Measurements from ENCODE around the gene WRAP73.

Gene WRAP73

GRCh38 chr1:3641816-3642215, 8.1 kb downstream of the WRAP73 start:
- Histone ChIP-seq H2AFZ (ENCODE audit: low read length) (no peak overlapping the region), H3K27ac (ENCODE audit: low read depth, low read length, poor library complexity, severe bottlenecking) (no peak overlapping the region), H3K4me2 (ENCODE audit: low read length) (no peak overlapping the region), H3K4me3 (ENCODE audit: low read depth, low read length, poor library complexity, severe bottlenecking) (no peak overlapping the region), H3K4me1 (ENCODE audit: insufficient read depth, low read length, severe bottlenecking) (no peaks in the 10 kb centered on the region), H3K9me2 (ENCODE audit: low read depth, low read length) (no peaks in the 10 kb centered on the region), H3K27me3 (ENCODE audit: insufficient read depth, low read length) (no peaks in the 10 kb centered on the region), H3K36me3 (ENCODE audit: insufficient read depth, low read length) (peaks cover 33% of the 10 kb centered on the region; the same call in 1 of the 2 replicates), H3F3A (ENCODE audit: insufficient read depth, low read length) (no peaks in the 10 kb centered on the region), H4K20me1 (ENCODE audit: insufficient read depth, low read length) (no peaks in the 10 kb centered on the region), H3K9me3 (ENCODE audit: low read length) (no peaks in the 10 kb centered on the region), H3K79me2 (ENCODE audit: insufficient read depth, low read length) (no peaks in the 10 kb centered on the region), H3K9ac (ENCODE audit: low read length) (no peak overlapping the region)
- TF ChIP-seq, protein P1, sequence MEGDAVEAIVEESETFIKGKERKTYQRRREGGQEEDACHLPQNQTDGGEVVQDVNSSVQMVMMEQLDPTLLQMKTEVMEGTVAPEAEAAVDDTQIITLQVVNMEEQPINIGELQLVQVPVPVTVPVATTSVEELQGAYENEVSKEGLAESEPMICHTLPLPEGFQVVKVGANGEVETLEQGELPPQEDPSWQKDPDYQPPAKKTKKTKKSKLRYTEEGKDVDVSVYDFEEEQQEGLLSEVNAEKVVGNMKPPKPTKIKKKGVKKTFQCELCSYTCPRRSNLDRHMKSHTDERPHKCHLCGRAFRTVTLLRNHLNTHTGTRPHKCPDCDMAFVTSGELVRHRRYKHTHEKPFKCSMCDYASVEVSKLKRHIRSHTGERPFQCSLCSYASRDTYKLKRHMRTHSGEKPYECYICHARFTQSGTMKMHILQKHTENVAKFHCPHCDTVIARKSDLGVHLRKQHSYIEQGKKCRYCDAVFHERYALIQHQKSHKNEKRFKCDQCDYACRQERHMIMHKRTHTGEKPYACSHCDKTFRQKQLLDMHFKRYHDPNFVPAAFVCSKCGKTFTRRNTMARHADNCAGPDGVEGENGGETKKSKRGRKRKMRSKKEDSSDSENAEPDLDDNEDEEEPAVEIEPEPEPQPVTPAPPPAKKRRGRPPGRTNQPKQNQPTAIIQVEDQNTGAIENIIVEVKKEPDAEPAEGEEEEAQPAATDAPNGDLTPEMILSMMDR (IDR thresholded peaks at IDR 0.05; ENCODE audit: low read length): no peak
- TF ChIP-seq EZH2 (IDR thresholded peaks at IDR 0.05; ENCODE audit: borderline replicate concordance, low read length): no peak

DNA sequence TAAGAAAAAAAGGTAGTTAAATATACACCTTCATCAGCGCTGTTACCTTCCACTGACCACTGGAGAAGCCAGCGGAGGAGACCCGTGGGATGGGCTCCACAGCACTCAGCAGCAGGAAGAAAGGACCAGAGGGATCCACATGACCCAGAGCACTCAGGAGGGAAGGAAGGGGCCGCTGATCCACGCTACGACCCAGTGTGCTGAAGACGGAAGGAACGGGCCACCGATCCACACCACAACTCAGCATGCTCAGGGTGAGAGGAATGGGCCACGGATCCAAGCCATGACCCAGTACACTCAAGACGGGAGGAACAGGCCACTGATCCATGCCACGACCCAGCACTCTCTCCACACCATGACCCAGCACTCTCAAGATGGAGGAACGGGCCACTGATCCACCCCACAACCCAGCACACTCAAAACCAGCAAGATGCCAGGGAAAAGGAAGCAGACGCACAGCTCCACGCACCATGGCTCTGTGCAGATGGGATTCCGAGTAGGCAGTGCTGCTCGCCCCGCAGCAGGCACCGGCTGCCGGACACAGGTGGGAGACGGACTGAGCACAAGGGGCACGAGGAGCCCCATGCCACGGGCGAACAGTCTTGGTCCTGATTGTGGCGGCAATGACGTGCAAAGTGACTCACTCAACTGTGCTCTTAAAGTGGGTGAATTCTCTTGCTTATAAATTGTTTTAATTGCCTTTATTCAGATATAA, 8.7 kb downstream of the WRAP73 start:
- no peak overlapping the region for H2AFZ ChIP-seq (ENCODE audit: low read length)
- no peak for TF ChIP-seq EZH2 (IDR thresholded peaks at IDR 0.05; ENCODE audit: borderline replicate concordance, low read length)
- TF ChIP-seq, protein P1 (IDR thresholded peaks at IDR 0.05; ENCODE audit: low read length): no peak
- H3K9me2 ChIP-seq (ENCODE audit: low read depth, low read length): no peaks in the 10 kb centered on the region
- H3K9me3 ChIP-seq (ENCODE audit: low read length): no peaks in the 10 kb centered on the region
- H3K4me3 ChIP-seq (ENCODE audit: low read depth, low read length, poor library complexity, severe bottlenecking): no peak overlapping the region
- peaks cover 34% of the 10 kb centered on the region for H3K36me3 ChIP-seq (ENCODE audit: insufficient read depth, low read length)
- no peaks in the 10 kb centered on the region for H4K20me1 ChIP-seq (ENCODE audit: insufficient read depth, low read length)
- H3K4me1 ChIP-seq (ENCODE audit: insufficient read depth, low read length, severe bottlenecking): no peaks in the 10 kb centered on the region
- H3K4me2 ChIP-seq (ENCODE audit: low read length): no peak overlapping the region
- H3F3A ChIP-seq (ENCODE audit: insufficient read depth, low read length): no peaks in the 10 kb centered on the region
- no peaks in the 10 kb centered on the region for H3K79me2 ChIP-seq (ENCODE audit: insufficient read depth, low read length)
- no peaks in the 10 kb centered on the region for H3K27me3 ChIP-seq (ENCODE audit: insufficient read depth, low read length)
- no peak overlapping the region for H3K27ac ChIP-seq (ENCODE audit: low read depth, low read length, poor library complexity, severe bottlenecking)
- no peak overlapping the region for H3K9ac ChIP-seq (ENCODE audit: low read length)

DNA sequence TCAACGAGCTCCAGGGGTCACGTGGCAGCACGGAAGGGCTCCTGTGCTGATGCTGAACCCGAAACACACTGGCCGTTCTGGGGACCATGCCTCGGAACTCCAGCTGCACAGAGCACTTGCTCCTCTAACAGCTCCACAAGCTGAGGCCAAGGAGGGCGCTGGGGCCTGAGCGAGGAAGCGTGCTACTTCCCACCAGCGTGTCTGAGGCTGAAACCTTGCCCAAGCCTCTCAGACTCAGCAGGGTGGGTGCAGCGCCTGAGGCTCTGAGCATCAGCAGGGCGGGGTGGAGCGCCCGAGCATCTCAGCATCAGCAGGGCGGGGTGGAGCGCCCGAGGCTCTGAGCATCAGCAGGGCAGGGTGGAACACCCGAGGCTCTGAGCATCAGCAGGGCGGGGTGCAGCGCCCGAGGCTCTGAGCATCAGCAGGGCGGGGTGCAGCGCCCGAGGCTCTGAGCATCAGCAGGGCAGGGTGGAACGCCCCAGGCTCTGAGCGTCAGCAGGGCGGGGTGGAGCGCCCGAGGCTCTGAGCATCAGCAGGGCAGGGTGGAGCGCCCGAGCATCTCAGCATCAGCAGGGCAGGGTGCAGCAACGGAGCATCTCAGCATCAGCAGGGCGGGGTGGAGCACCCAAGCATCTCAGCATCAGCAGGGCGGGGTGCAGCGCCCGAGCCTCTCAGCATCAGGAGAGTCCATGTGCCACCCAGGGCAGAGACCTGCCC, 9.6 kb downstream of the WRAP73 start:
- Histone ChIP-seq H4K20me1 (ENCODE audit: insufficient read depth, low read length) (no peaks in the 10 kb centered on the region), H3K79me2 (ENCODE audit: insufficient read depth, low read length) (no peaks in the 10 kb centered on the region), H3K36me3 (ENCODE audit: insufficient read depth, low read length) (peaks cover 43% of the 10 kb centered on the region)

More for the DNA sequence above, 9.6 kb downstream of the WRAP73 start:
- Histone ChIP-seq H3K9me3 (ENCODE audit: low read length) (no peaks in the 10 kb centered on the region), H3K27me3 (ENCODE audit: insufficient read depth, low read length) (no peaks in the 10 kb centered on the region), H2AFZ (ENCODE audit: low read length) (no peak overlapping the region), H3K27ac (ENCODE audit: low read depth, low read length, poor library complexity, severe bottlenecking) (no peak overlapping the region), H3K4me3 (ENCODE audit: low read depth, low read length, poor library complexity, severe bottlenecking) (no peak overlapping the region), H3K9me2 (ENCODE audit: low read depth, low read length) (no peaks in the 10 kb centered on the region), H3K9ac (ENCODE audit: low read length) (no peak overlapping the region), H3K4me1 (ENCODE audit: insufficient read depth, low read length, severe bottlenecking) (no peaks in the 10 kb centered on the region), H3F3A (ENCODE audit: insufficient read depth, low read length) (no peaks in the 10 kb centered on the region), H3K4me2 (ENCODE audit: low read length) (no peak overlapping the region)
- TF ChIP-seq, protein P1 (IDR thresholded peaks at IDR 0.05; ENCODE audit: low read length): no peak
- TF ChIP-seq EZH2 (IDR thresholded peaks at IDR 0.05; ENCODE audit: borderline replicate concordance, low read length): no peak

Measured in OCI-LY1 (cell line).